ENCODE data around the gene GM2A.

- no peak for TF ChIP-seq CTCF (IDR thresholded peaks at IDR 0.05; ENCODE audit: insufficient read depth, low read length, poor library complexity, severe bottlenecking)
- TF ChIP-seq EZH2phosphoT487 (conservative IDR thresholded peaks at IDR 0.05; ENCODE audit: low read length) = no peak
These were observed 1.4 kb upstream of the GM2A start for GRCh38 chr5:151251621-151252020.
